CD14-positive monocyte (primary cell): ENCODE measurements around the gene NTM. TPM values are rescaled to one million over a fixed set of nuclear protein-coding genes. Genes with fewer than 3 reads are reported as not detected.

ENCODE experiments used
- DNase-seq, 3 donors: peaks; one replicate each; pipeline ENCODE4 v3.0.0-alpha.2; 2011 to 2022
- H2AFZ ChIP-seq: 2 replicates; pipeline ENCODE4 v1.6.0; 2012; ENCODE audit warnings: mild to moderate bottlenecking, low read depth, low read length, inconsistent platforms; ENCODE audit not compliant: insufficient read depth, poor library complexity, severe bottlenecking
- H3K27ac ChIP-seq, 2 donors: 1 replicate in 1 of 2; 2 replicates in 1 of 2; pipeline ENCODE4 v1.5.1; 2012 to 2013; ENCODE audit warnings: low read length in 2 of 2, control low read depth in 1 of 2, inconsistent platforms in 1 of 2, low read depth in 1 of 2, mild to moderate bottlenecking in 1 of 2
- H3K27me3 ChIP-seq, 2 donors: one replicate each; pipeline versions ENCODE4 v1.6.0 to v1.6.1; 2011 to 2013; ENCODE audit warnings: low read length in 2 of 2; ENCODE audit not compliant: control insufficient read depth in 2 of 2, insufficient read depth in 2 of 2
- H3K36me3 ChIP-seq, 2 donors: replicated peaks in 1 of 2; 1 replicate in 1 of 2; 2 replicates in 1 of 2; pipeline versions ENCODE4 v1.5.1 to v1.6.1; 2012 to 2013; ENCODE audit warnings: low read length in 2 of 2, control low read depth in 1 of 2, inconsistent platforms in 1 of 2, mild to moderate bottlenecking in 1 of 2; ENCODE audit not compliant: insufficient read depth in 2 of 2, control insufficient read depth in 1 of 2
- H3K4me1 ChIP-seq, 2 donors: 1 replicate in 1 of 2; 2 replicates in 1 of 2; pipeline versions ENCODE4 v1.5.1 to v1.6.1; 2012 to 2013; ENCODE audit warnings: low read length in 2 of 2, control low read depth in 1 of 2, inconsistent platforms in 1 of 2, mild to moderate bottlenecking in 1 of 2, moderate library complexity in 1 of 2; ENCODE audit not compliant: insufficient read depth in 2 of 2, control insufficient read depth in 1 of 2
- H3K4me2 ChIP-seq: replicated peaks from 2 replicates; pipeline ENCODE3; 2012; ENCODE audit warnings: low read length, moderate library complexity, mild to moderate bottlenecking; ENCODE audit not compliant: poor library complexity, severe bottlenecking; ENCODE audit errors: extremely low read depth
- H3K4me3 ChIP-seq, 3 experiments: fragments of 200-600 bp in 1 of 3; sonication (generic) in 1 of 3; replicated peaks in 1 of 3; 1 replicate in 2 of 3; 2 replicates in 1 of 3; pipeline ENCODE4 v1.5.1; 2011 to 2013; ENCODE audit warnings: low read length in 3 of 3, mild to moderate bottlenecking in 3 of 3, control low read depth in 2 of 3, low read depth in 2 of 3, inconsistent platforms in 1 of 3, moderate library complexity in 1 of 3
- H3K79me2 ChIP-seq: 2 replicates; pipeline ENCODE4 v1.6.0; 2012; ENCODE audit warnings: mild to moderate bottlenecking, control low read depth, inconsistent platforms, low read length, moderate library complexity; ENCODE audit not compliant: insufficient read depth
- H3K9ac ChIP-seq: 2 replicates; pipeline ENCODE4 v1.6.0; 2017; ENCODE audit warnings: low read length, mild to moderate bottlenecking; ENCODE audit not compliant: insufficient read depth, poor library complexity, severe bottlenecking
- H3K9me3 ChIP-seq, 2 donors: replicated peaks in 1 of 2; 1 replicate in 1 of 2; 2 replicates in 1 of 2; pipeline versions ENCODE4 v1.5.1 to v1.6.1; 2012 to 2013; ENCODE audit warnings: low read length in 2 of 2, control low read depth in 1 of 2; ENCODE audit not compliant: control insufficient read depth in 1 of 2, insufficient read depth in 1 of 2
- H4K20me1 ChIP-seq: 2 replicates; pipeline ENCODE4 v1.6.0; 2012; ENCODE audit warnings: mild to moderate bottlenecking, low read length, control low read depth, moderate library complexity; ENCODE audit not compliant: insufficient read depth
- H3K27ac Mint-ChIP-seq, 7 donors: one replicate each; pipeline ENCODE4 v1.8.0; 2020; ENCODE audit warnings: mild to moderate bottlenecking in 7 of 7, mixed read lengths in 7 of 7, moderate library complexity in 6 of 7, inconsistent platforms in 2 of 7
- H3K27me3 Mint-ChIP-seq, 3 donors: one replicate each; pipeline ENCODE4 v1.8.0; 2021 to 2022; ENCODE audit warnings: low read depth in 3 of 3, mild to moderate bottlenecking in 3 of 3, mixed read lengths in 3 of 3, moderate library complexity in 3 of 3, inconsistent platforms in 1 of 3
- H3K36me3 Mint-ChIP-seq, 2 donors: one replicate each; pipeline ENCODE4 v1.8.0; 2020; ENCODE audit warnings: mixed read lengths in 2 of 2, inconsistent platforms in 1 of 2, mild to moderate bottlenecking in 1 of 2
- H3K4me1 Mint-ChIP-seq: one replicate; pipeline ENCODE4 v1.8.0; 2020; ENCODE audit warnings: mild to moderate bottlenecking, mixed read lengths
- H3K4me3 Mint-ChIP-seq, 2 donors: one replicate each; pipeline ENCODE4 v1.8.0; 2020; ENCODE audit warnings: mild to moderate bottlenecking in 2 of 2, mixed read lengths in 2 of 2, moderate library complexity in 1 of 2
- H3K9me3 Mint-ChIP-seq, 7 donors: one replicate each; pipeline ENCODE4 v1.8.0; 2020 to 2022; ENCODE audit warnings: mixed read lengths in 7 of 7, mild to moderate bottlenecking in 6 of 7, moderate library complexity in 6 of 7, inconsistent platforms in 2 of 7
- CTCF ChIP-seq: fragments of 200-600 bp; IDR thresholded peaks from one replicate; pipeline ENCODE4 v1.8.0; 2022; ENCODE audit warnings: antibody characterized with exemption, mild to moderate bottlenecking
- WGBS: methylation state at CpG from one replicate; pipeline ENCODE4 v1.1.5; 2013; ENCODE audit warnings: missing lambda C conversion rate; ENCODE audit not compliant: insufficient coverage; 5-methylcytosine and 5-hydroxymethylcytosine counted together
- intact Hi-C, 2 donors: fragments of 100-400 bp; cut with micrococcal nuclease; formaldehyde crosslinking; loops; one replicate each; pipeline versions ENCODE4 v1.15.0 to v1.15.1; 2023
- polyA plus RNA-seq, 3 donors: library from polyadenylated mRNA; depleted of rRNA in 1 of 3; unstranded in 2 of 3; stranded (reverse) in 1 of 3; fragments of 300-500 nt in 2 of 3; fragments of >200 nt in 1 of 3; fragmentation: Illumina TruSeq in 2 of 3; gene quantifications; 1 replicate in 2 of 3; 2 replicates in 1 of 3; pipeline ENCODE4 v1.2.3, GENCODE V29; 2012 to 2021

Gene NTM
- polyA plus RNA-seq, 3 donors: not detected

- Mint-ChIP-seq H3K4me1 (no peaks in the 10 kb centered on the region), H3K27me3 (peaks cover 6 to 7% (median 6%) of the 10 kb centered on the region in 3 donors), H3K36me3 (no peaks in the 10 kb centered on the region), H3K9me3 (peaks cover 0 to 2% (median 0%) of the 10 kb centered on the region in 7 donors), H3K4me3 (no peak overlapping the region), H3K27ac (no peak overlapping the region)
- Histone ChIP-seq H3K4me2 (no peak overlapping the region), H2AFZ (no peak overlapping the region), H3K4me3 (no peak overlapping the region), H3K9me3 (no peaks in the 10 kb centered on the region), H3K4me1 (no peaks in the 10 kb centered on the region), H3K27ac (no peak overlapping the region), H3K27me3 (no peaks in the 10 kb centered on the region), H3K36me3 (no peaks in the 10 kb centered on the region), H3K9ac (no peak overlapping the region), H3K79me2 (no peaks in the 10 kb centered on the region), H4K20me1 (no peaks in the 10 kb centered on the region)
- WGBS: 90% methylated on average over 2 of the region's 2 CpGs
- no peak for TF ChIP-seq CTCF
- no peak for DNase-seq
- intact Hi-C loops: no loop called here
Measured at GRCh38 chr11:131966667-131967066, 596.3 kb downstream of the NTM start.

GRCh38 chr11:131969261-131969660 is 598.8 kb downstream of the NTM start:
- Histone ChIP-seq H2AFZ (no peak overlapping the region), H3K4me3 (no peak overlapping the region), H3K27me3 (no peaks in the 10 kb centered on the region), H3K4me1 (no peaks in the 10 kb centered on the region), H3K79me2 (no peaks in the 10 kb centered on the region), H3K4me2 (no peak overlapping the region), H4K20me1 (no peaks in the 10 kb centered on the region), H3K36me3 (no peaks in the 10 kb centered on the region), H3K9me3 (no peaks in the 10 kb centered on the region), H3K9ac (no peak overlapping the region), H3K27ac (no peak overlapping the region)
- no peak for DNase-seq
- Mint-ChIP-seq H3K4me1 (no peaks in the 10 kb centered on the region), H3K9me3 (peaks cover 0 to 2% (median 0%) of the 10 kb centered on the region in 7 donors), H3K36me3 (no peaks in the 10 kb centered on the region), H3K27me3 (peaks cover 6 to 10% (median 7%) of the 10 kb centered on the region in 3 donors), H3K27ac (no peak overlapping the region), H3K4me3 (no peak overlapping the region)
- intact Hi-C loops: no loop called here
- WGBS: no CpG with 5 or more reads among the region's 2 CpGs
- no peak for TF ChIP-seq CTCF
